NCI-H2029 treated with DMSO at 0.1 percent for 48 hours (cell line): ENCODE data around the gene NRP1.

Experiments
- DNase-seq: peaks from one replicate; lab custom pipeline; 2025; lab: John Stamatoyannopoulos, UW

The NRP1 gene

DNA sequence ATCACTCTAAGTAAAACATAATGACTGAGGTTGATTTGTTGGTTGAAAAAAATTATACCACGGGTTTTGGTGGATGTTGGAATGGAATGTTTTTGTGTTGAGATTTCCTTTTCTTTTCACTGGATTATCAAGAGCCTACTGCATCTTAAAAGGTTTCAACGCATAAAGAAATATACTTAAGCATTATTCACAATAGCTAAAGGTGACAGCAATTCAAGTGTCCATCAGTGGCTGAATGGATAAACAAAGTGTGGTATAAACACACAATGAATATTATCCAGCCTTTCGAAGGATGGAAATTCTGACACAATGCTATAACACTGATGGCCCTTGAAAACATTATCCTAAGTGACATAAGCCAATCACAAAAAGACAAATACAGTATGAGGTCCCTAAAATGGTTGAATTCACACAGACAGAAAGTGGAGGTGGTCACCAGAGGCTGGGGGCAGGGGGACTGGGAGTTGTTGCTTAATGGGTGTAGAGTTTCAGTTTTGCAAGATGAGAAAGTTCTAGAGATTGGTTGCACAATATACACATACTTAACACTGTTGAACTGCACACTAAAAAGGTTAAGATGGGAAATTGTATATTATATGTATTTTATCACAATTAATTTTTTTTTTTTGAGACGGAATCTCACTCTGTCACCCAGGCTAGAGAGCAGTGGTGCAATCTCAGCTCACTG is 122.3 kb downstream of the NRP1 start:
- DNase-seq, result no peak

DNA sequence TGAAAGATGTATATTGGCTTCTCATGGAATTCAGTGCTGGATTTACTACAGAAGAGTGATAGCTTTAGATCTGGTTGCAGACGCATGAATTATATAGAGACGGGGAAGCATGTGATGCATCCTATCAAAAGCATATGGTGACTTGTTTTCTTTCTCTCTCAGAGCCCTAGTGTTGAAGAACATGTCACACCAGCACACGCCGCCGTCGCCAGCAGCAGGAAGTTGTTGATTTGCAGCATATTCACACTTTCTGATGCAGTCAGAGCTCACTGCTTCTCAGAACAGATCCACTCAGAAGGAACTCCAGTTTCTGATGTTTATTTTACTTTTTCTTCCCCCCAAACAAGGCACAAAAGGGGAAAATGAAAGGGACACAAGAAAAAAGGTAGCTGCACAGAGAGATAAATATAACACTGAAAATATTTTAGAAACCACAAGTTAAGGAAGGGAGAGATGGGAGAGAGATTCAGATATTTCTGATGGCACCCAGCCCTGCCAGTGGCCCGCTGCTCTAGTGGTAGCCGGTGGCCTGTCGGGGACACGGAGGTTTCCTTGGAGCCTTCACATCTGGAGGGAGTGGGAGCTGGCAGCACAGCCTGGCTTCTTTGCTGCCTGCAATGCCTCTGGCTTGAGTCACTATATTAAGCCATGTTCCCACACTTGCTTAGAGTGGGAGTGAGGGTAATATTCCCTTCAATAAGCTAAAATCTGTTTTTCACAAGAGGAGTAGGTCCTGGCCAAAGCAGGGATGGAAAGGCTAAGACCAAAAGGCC is 123.2 kb downstream of the NRP1 start:
- DNase-seq, result no peak

DNA sequence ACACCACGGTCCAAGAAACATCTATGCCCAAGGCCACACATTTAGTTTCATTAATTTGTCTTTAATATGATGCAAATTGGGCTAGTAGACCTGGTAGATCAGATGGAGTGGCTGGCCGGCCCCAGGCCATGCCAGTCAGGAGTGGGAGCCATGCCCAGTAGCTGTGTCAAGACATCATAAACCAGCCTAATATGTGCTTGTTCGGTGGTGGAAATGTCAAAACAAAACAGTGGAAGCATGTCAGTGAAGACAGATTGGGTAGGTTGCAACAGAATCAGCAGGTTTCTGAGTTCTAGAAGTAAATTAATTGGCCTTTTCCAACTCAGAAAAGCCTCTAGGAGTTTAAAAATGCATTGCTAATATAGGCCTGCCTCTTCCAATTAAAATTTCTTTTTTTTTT is 124.7 kb downstream of the NRP1 start:
- no peak for DNase-seq

DNA sequence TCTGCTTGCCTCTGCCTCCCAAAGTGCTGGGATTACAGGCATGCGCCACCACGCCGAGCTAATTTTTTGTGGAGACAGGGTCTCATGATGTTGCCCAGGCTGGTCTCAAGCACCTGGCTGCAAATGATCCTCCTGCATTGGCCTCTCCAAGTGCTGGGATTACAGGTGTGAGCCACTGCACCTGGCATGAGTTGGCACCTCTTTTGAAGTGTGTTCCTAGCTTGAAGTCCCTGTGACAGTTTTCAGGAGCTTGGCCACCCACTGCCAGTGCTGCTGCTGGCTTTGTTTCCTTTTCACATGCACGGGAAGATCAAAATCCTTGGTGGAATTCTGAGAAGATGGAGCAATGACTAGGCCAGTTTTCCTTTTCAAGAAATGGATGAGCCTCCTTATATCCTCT is 126.3 kb downstream of the NRP1 start:
- no peak for DNase-seq

DNA sequence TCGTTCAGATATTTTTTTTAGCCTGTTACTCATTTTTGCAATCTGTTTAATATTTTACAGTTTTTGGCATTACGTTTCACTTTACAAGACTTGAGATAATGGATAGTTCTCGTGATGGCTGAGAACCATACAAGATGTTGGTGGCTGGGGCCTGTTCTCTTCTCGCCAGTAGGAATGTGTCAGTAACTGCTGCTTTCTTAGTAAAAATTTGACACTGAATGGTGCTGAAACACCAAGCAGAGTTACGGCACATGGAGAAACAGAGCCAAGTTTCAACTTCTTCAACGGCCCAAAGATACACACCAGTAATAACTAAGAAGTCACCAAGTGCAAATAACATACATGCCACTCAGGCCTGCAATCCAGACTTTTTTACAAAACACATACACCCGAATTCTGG is 130.4 kb downstream of the NRP1 start:
- no peak for DNase-seq

GRCh38 chr10:33201971-33202370 is 132.5 kb downstream of the NRP1 start:
- DNase-seq, result no peak

GRCh38 chr10:33201056-33201780 is 133.2 kb downstream of the NRP1 start:
- DNase-seq, result no peak

GRCh38 chr10:33199731-33200232 is 134.7 kb downstream of the NRP1 start:
- DNase-seq, result no peak

DNA sequence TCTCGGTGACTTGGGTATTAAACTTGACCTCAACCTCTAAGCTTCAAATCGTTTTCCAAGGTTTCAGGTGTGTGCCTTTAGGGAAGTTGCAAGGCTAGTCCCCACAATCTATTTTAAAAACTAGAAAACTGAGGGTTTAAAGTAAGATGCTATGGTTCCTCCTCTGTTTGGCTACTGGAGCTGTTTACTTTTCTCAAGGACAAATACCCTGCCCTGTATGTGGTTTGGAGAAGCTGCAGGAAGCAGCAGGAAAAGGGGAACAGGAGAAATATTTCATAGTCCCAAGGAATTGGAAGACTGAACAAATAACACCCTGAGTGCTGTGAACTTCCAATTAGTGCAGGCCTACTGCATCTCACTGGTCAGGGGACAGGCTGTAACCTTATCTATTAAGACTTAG is 135.9 kb downstream of the NRP1 start:
- no peak for DNase-seq

DNA sequence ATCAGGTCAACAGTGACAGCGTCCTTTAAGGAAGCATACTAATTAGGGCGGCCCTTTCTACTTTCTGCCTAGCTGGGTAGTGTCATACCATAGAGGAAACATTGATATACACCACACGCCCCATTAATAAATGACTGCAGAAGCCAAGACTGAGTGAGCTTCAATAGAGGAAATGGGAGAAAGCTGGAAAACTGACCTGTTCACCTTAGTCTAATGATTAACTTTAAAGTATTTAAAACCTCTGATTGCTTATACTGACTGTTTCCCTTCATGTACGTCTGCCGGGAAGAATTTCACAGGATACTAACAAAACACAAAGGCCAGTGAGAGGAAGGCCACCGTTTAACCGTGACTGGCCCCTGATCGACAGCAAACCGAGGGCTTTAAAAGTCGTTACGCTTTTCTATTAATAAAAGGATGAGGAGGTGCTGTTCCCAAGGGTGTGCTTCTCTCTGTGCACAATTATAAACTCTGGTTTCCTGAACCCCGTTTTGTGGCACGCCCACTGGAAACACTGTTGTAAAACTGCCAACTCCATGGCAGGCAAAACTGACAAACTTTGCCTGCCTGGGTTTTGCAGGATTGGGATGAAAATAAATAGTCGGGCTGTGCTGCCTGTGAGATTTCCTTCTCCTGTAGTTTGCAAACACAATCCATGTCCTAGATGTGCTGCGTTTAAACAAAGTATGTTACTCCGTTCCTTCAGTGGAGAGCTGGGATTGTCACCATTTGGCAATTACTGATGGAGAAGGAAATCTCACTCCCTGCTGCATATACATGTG is 137.6 kb downstream of the NRP1 start:
- DNase-seq, result no peak

- no peak for DNase-seq
Measured at GRCh38 chr10:33196377-33196706, 138.1 kb downstream of the NRP1 start.

- no peak for DNase-seq
Measured at GRCh38 chr10:33195608-33196376, 138.7 kb downstream of the NRP1 start.

DNA sequence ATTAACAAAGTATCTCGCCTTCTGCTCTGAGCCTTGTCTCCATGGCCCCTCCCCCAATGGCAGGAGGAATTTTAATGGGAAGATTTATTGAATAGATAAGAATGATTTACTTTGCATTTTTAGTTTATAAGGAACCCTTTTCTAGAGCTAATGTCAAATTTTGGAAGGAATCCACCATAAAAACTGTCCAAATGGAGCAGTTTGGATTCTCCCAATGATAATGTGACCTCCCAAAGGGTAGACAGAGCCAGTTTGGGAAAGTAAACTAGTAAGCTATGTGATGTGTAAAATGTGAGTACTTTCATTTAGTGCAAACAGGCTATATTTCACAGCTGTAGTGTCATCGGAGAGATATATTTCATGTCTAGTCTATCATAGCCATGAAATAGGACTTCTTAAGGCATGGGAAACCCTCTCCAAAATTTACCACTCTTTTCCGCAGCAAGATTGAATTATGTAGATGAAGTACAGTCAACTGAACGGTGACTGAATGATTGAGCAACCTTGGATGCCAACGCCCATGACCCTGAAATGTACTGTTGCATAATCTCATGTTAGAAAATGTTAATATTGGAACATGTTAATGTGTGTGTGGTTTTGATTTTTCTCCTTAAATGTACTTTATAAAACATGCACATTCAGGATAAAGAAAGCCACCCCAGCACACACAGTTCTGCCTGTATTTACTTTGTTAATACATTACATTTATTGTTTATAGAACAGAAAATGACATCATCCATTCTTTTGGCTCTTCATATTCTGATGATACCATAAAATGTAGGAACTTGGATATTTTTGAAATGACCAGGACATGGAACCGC is 140.6 kb downstream of the NRP1 start:
- DNase-seq, result no peak

GRCh38 chr10:33193057-33193700 is 141.3 kb downstream of the NRP1 start:
- DNase-seq, result peak; percentile 0

- no peak for DNase-seq
Measured at GRCh38 chr10:33192190-33192589, 142.3 kb downstream of the NRP1 start.

GRCh38 chr10:33190406-33190805 is 144.1 kb downstream of the NRP1 start:
- no peak for DNase-seq

- DNase-seq, result no peak
Measured at GRCh38 chr10:33189808-33190207, 144.7 kb downstream of the NRP1 start.

GRCh38 chr10:33189363-33189762 is 145.1 kb downstream of the NRP1 start:
- DNase-seq, result no peak

- no peak for DNase-seq
Measured at GRCh38 chr10:33187427-33187999, 147.0 kb downstream of the NRP1 start.

DNA sequence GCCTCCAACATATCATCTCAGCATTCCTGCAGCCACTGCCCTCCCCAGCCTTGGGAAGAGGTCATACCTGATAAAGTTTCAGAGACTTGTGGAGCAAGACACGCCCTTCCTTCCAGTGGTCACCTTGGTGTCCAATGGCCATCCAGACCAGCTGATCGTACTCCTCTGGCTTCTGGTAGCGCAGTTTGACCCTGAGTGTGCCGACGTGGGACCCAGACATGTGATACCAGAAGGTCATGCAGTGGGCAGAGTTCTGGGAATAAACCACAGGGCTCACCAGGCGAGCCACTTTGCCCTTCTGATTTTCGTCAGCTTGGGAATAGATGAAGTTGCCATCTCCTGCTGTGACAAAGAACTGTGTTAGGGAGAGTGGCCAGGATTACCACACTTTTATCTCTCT is 148.3 kb downstream of the NRP1 start:
- DNase-seq, result no peak
